Vagina (tissue), 2 donors: ENCODE data around the gene PSD2. TPM values are rescaled to one million over a fixed set of nuclear protein-coding genes. Genes with fewer than 3 reads are reported as not detected.
A peak's percentile ranks its signal among the peaks of the same experiment; 100 is the strongest.

Experiments used
- DNase-seq, 2 donors: peaks; one replicate each; pipeline ENCODE4 v3.0.0-alpha.2; 2017; ENCODE audit errors: extremely low spot score in 2 of 2
- H3K27ac ChIP-seq: fragments of 200-600 bp; sonication (generic); one replicate; pipeline ENCODE4 v1.5.1; 2019
- H3K27me3 ChIP-seq: fragments of 200-600 bp; sonication (generic); one replicate; pipeline ENCODE4 v1.5.1; 2019
- H3K36me3 ChIP-seq, 2 donors: fragments of 200-600 bp; sonication (generic); one replicate each; pipeline ENCODE4 v1.5.1; 2017 to 2019
- H3K4me1 ChIP-seq: fragments of 200-600 bp; sonication (generic); one replicate; pipeline ENCODE4 v1.5.1; 2019
- H3K4me3 ChIP-seq, 2 donors: fragments of 200-600 bp; sonication (generic); 1 replicate in 1 of 2; 2 replicates in 1 of 2; pipeline ENCODE4 v1.5.1; 2016 to 2019
- H3K9me3 ChIP-seq: fragments of 200-600 bp; sonication (generic); one replicate; pipeline ENCODE4 v1.5.1; 2019
- POLR2A ChIP-seq, 2 donors: fragments of 450-650 bp; IDR thresholded peaks; one replicate each; pipeline ENCODE4 v1.6.1; 2017; ENCODE audit warnings: antibody characterized with exemption in 2 of 2, mild to moderate bottlenecking in 2 of 2, moderate library complexity in 2 of 2
- POLR2AphosphoS5 ChIP-seq, 2 donors: sonication (generic); formaldehyde crosslinking; IDR thresholded peaks; one replicate each; pipeline ENCODE4 v1.9.0; 2017; ENCODE audit warnings: antibody characterized with exemption in 2 of 2, mild to moderate bottlenecking in 2 of 2, low read depth in 1 of 2; ENCODE audit not compliant: insufficient read depth in 1 of 2
- intact Hi-C: fragments of 100-400 bp; cut with DNase I; formaldehyde crosslinking; loops from one replicate; pipeline ENCODE4 v1.15.1; 2023
- total RNA-seq: library from RNA; depleted of rRNA; stranded (reverse); fragments of >200 nt; gene quantifications from one replicate; pipeline ENCODE4 v1.2.3, GENCODE V29; 2016
- TF ChIP-seq, protein P1 (sequence below), 3 experiments: fragments of 450-650 bp in 2 of 3; fragments of 200-600 bp in 1 of 3; sonication (generic) in 1 of 3; IDR thresholded peaks; one replicate each; pipeline ENCODE4 v1.5.1; 2017 to 2019; ENCODE audit warnings: antibody characterized with exemption in 3 of 3, mild to moderate bottlenecking in 2 of 3, moderate library complexity in 2 of 3

Gene PSD2
- total RNA-seq, 1 donor from 2014 or later: 0.25 TPM

DNA sequence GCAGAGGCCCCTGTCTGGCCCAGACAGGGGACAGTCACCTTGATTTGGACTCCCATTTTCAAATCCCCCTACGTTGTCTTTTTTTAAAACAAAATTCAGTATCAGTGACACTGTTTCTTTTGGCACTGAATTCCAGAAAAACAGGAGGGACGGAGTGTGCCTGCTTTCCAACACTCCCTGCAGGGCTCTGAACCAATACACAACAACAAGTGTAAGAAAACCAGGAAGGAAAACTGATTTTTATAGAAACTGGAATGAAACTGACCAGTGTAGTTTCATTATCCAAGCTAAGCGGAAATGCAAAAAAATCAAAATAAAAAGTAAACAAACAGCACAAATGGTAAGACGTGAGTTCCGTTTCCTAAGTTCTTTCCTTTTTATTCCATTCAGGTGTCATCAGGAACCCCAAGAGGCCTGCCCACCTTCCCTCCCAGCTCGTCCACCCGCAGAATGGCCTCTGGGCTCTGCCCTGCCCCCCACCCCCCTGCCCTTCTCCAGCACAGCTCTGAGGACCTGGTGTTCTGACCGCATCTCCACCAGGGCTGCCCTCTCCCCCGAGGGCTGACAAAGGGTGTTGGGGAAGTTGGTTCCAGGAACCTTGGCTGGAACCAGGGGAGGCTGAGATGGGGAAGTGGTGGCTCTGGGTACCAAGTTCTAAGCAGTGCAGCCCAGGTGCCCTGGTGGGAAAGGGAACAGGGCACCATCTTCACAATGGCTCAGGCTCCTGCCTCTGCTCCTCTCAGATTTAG, 73.6 kb downstream of the PSD2 start:
- no peak for DNase-seq
- TF ChIP-seq, protein P1, sequence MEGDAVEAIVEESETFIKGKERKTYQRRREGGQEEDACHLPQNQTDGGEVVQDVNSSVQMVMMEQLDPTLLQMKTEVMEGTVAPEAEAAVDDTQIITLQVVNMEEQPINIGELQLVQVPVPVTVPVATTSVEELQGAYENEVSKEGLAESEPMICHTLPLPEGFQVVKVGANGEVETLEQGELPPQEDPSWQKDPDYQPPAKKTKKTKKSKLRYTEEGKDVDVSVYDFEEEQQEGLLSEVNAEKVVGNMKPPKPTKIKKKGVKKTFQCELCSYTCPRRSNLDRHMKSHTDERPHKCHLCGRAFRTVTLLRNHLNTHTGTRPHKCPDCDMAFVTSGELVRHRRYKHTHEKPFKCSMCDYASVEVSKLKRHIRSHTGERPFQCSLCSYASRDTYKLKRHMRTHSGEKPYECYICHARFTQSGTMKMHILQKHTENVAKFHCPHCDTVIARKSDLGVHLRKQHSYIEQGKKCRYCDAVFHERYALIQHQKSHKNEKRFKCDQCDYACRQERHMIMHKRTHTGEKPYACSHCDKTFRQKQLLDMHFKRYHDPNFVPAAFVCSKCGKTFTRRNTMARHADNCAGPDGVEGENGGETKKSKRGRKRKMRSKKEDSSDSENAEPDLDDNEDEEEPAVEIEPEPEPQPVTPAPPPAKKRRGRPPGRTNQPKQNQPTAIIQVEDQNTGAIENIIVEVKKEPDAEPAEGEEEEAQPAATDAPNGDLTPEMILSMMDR (IDR thresholded peaks at IDR 0.05): no peak
- TF ChIP-seq POLR2A (IDR thresholded peaks at IDR 0.05) (no peak), POLR2AphosphoS5 (IDR thresholded peaks at IDR 0.05; ENCODE audit: insufficient read depth in 1 of 2, low read depth in 1 of 2) (no peak)
- peaks cover 24% of the 10 kb centered on the region for H3K4me1 ChIP-seq
- no peak overlapping the region for H3K27ac ChIP-seq
- H3K27me3 ChIP-seq: no peaks in the 10 kb centered on the region
- no peak overlapping the region for H3K4me3 ChIP-seq
- no peaks in the 10 kb centered on the region for H3K9me3 ChIP-seq
- no peaks in the 10 kb centered on the region for H3K36me3 ChIP-seq
- intact Hi-C loops: no loop called here

DNA sequence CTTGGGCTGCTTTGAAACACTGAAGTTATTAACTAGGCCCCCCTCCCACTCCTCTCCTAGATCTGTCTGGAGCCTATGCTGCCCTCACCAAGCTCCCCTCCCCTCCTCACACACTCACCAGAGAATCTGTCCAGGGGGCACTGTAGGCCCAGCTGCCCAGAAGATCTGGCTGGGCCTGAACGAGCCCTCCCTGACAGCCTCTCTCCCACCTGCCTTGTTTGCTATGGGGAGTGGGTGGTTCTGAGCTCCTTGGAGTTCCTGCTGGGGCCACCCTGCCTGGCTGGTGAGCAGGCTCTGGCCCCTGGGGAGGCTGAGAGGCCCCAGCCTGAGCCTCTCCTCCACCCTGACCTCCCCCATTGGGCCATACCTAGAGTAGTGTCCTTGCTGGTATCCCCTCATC, 75.1 kb downstream of the PSD2 start:
- intact Hi-C loops: no loop called here
- TF ChIP-seq, protein P1 (IDR thresholded peaks at IDR 0.05): no peak
- TF ChIP-seq POLR2A (IDR thresholded peaks at IDR 0.05): no peak
- TF ChIP-seq POLR2AphosphoS5 (IDR thresholded peaks at IDR 0.05; ENCODE audit: insufficient read depth in 1 of 2, low read depth in 1 of 2): no peak

GRCh38 chr5:139871614-139872013, 76.0 kb downstream of the PSD2 start:
- Histone ChIP-seq H3K4me3 (no peak overlapping the region), H3K4me1 (peaks cover 25% of the 10 kb centered on the region), H3K27ac (peak overlapping the region; percentile 49), H3K27me3 (no peaks in the 10 kb centered on the region), H3K9me3 (no peaks in the 10 kb centered on the region), H3K36me3 (no peaks in the 10 kb centered on the region)
- no peak for DNase-seq
- TF ChIP-seq, protein P1 (IDR thresholded peaks at IDR 0.05): no peak
- TF ChIP-seq POLR2A (IDR thresholded peaks at IDR 0.05): no peak
- TF ChIP-seq POLR2AphosphoS5 (IDR thresholded peaks at IDR 0.05; ENCODE audit: insufficient read depth in 1 of 2, low read depth in 1 of 2): no peak
- intact Hi-C loops: no loop called here

More for the DNA sequence above, 75.1 kb downstream of the PSD2 start:
- H3K9me3 ChIP-seq: no peaks in the 10 kb centered on the region
- H3K4me1 ChIP-seq: peaks cover 25% of the 10 kb centered on the region
- H3K36me3 ChIP-seq: no peaks in the 10 kb centered on the region
- no peak overlapping the region for H3K27ac ChIP-seq
- no peaks in the 10 kb centered on the region for H3K27me3 ChIP-seq
- no peak overlapping the region for H3K4me3 ChIP-seq
- no peak for DNase-seq

- Histone ChIP-seq H3K36me3 (no peaks in the 10 kb centered on the region), H3K4me1 (peaks cover 26% of the 10 kb centered on the region), H3K27me3 (no peaks in the 10 kb centered on the region), H3K9me3 (no peaks in the 10 kb centered on the region), H3K4me3 (no peak overlapping the region), H3K27ac (peak overlapping the region; percentile 49)
- intact Hi-C loops: no loop called here
- no peak for DNase-seq
- TF ChIP-seq POLR2AphosphoS5 (IDR thresholded peaks at IDR 0.05; ENCODE audit: insufficient read depth in 1 of 2, low read depth in 1 of 2): no peak
- TF ChIP-seq, protein P1 (IDR thresholded peaks at IDR 0.05): no peak
- TF ChIP-seq POLR2A (IDR thresholded peaks at IDR 0.05): no peak
These were observed 76.6 kb downstream of the PSD2 start for GRCh38 chr5:139872052-139872766.
